AG04449 (cell line): ENCODE data around the gene RIMKLB.
A peak's percentile ranks its signal among the peaks of the same experiment; 100 is the strongest.

Source experiments
- CTCF ChIA-PET: fragments of 350-600 bp; formaldehyde crosslinking; extraction: SDS; loops from one replicate; lab custom pipeline; 2021; ENCODE audit warnings: antibody characterized with exemption; lab: Yijun Ruan, JAX
- POLR2A ChIA-PET: fragments of 400-600, 350-600 bp; formaldehyde crosslinking; extraction: SDS; loops from one replicate; lab custom pipeline; 2020; ENCODE audit warnings: antibody characterized with exemption, inconsistent platforms; lab: Yijun Ruan, JAX
- DNase-seq: peaks from one replicate; pipeline ENCODE4 v3.0.0-alpha.2; 2010; ENCODE audit warnings: low read depth, low spot score
- H3K4me3 ChIP-seq: 2 replicates; pipeline ENCODE4 v1.5.1; 2011; ENCODE audit warnings: low read depth, mild to moderate bottlenecking, control low read depth, low read length
- CTCF ChIP-seq: IDR thresholded peaks from one replicate; pipeline ENCODE4 v1.5.1; 2011; ENCODE audit warnings: mild to moderate bottlenecking, moderate library complexity, low read length, control low read depth, inconsistent platforms; ENCODE audit not compliant: insufficient read depth; ENCODE audit errors: missing control alignments

Gene RIMKLB

GRCh38 chr12:8821591-8821990, 123.8 kb downstream of the RIMKLB start:
- no peak for DNase-seq
- no peak overlapping the region for H3K4me3 ChIP-seq
- ChIA-PET CTCF (interaction anchor here (1.2 kb wide), 1 partner anchor 140 kb away, joined by 5 read pairs; no protein-coding TSS in a partner anchor), POLR2A (no interaction called here)
- no peak for TF ChIP-seq CTCF

GRCh38 chr12:8822298-8822697, 124.5 kb downstream of the RIMKLB start, which contains the start of gene A2ML1:
Gene A2ML1, plus strand, starts transcription at chr12:8822621. Its CDS starts 31 bp downstream, at chr12:8822652.
- TF ChIP-seq CTCF: no peak
- no peak within 1 kb of the TSS for H3K4me3 ChIP-seq
- ChIA-PET POLR2A (no interaction called here), CTCF (interaction anchor here (0.8 to 1.6 kb wide), 4 partner anchors 139 to 279 kb away, joined by 3 to 5 read pairs (median 4); no protein-coding TSS in a partner anchor)
- DNase-seq: no peak

- CTCF ChIA-PET: interaction anchor here (0.7 to 2.1 kb wide), 10 partner anchors 14 to 280 kb away, joined by 3 to 7 read pairs (median 4); no protein-coding TSS in a partner anchor
- no peak overlapping the region for H3K4me3 ChIP-seq
- POLR2A ChIA-PET: no interaction called here
- no peak for DNase-seq
- TF ChIP-seq CTCF: peak; percentile 48
Observed at GRCh38 chr12:8823565-8824300, 125.9 kb downstream of the RIMKLB start.

- CTCF ChIA-PET: interaction anchor here (0.7 kb wide), 1 partner anchor 33 kb away, joined by 4 read pairs; no protein-coding TSS in a partner anchor
- POLR2A ChIA-PET: no interaction called here
- no peak for DNase-seq
- TF ChIP-seq CTCF: no peak
- no peak overlapping the region for H3K4me3 ChIP-seq
Observed at GRCh38 chr12:8827551-8828256, 129.9 kb downstream of the RIMKLB start.

- no peak for DNase-seq
- H3K4me3 ChIP-seq: no peak overlapping the region
- ChIA-PET CTCF (interaction anchor here (0.5 kb wide), 1 partner anchor 123 kb away, joined by 3 read pairs; no protein-coding TSS in a partner anchor), POLR2A (no interaction called here)
- no peak for TF ChIP-seq CTCF
Observed at GRCh38 chr12:8828257-8829124, 130.7 kb downstream of the RIMKLB start.
